GM18499 (cell line): Measurements from ENCODE around the gene RPL7L1.
"Not testable (repeated sequence)": the region's sequence is repeated elsewhere in the genome, so short reads cannot be mapped to it uniquely, and the experiment has no call there.

ENCODE experiments used
- ATAC-seq: cut with Tn5 transposase; IDR thresholded peaks from one replicate; pipeline ENCODE4 v1.9.1; 2021; ENCODE audit warnings: moderate number of reproducible peaks; ENCODE audit not compliant: insufficient read depth, unreplicated experiment

RPL7L1 gene

GRCh38 chr6:42890311-42891198 is 11.1 kb downstream of the RPL7L1 start:
- peak; percentile 59 for ATAC-seq

- no peak for ATAC-seq
Measured at GRCh38 chr6:42891199-42891722, 11.8 kb downstream of the RPL7L1 start.

GRCh38 chr6:42894041-42894828 is 14.8 kb downstream of the RPL7L1 start:
- ATAC-seq: not testable (repeated sequence)

GRCh38 chr6:42896178-42896719 is 16.8 kb downstream of the RPL7L1 start:
- no peak for ATAC-seq

- ATAC-seq: no peak
Measured at GRCh38 chr6:42898891-42899361, 19.5 kb downstream of the RPL7L1 start.

- no peak for ATAC-seq
Measured at GRCh38 chr6:42899871-42900270, 20.5 kb downstream of the RPL7L1 start.

- ATAC-seq: no peak
Measured at GRCh38 chr6:42901538-42901957, 22.1 kb downstream of the RPL7L1 start.

- not testable (repeated sequence) for ATAC-seq
Measured at GRCh38 chr6:42902429-42903263, 23.2 kb downstream of the RPL7L1 start.

- no peak for ATAC-seq
Measured at GRCh38 chr6:42904467-42904866, 25.1 kb downstream of the RPL7L1 start.

- ATAC-seq: no peak
Measured at GRCh38 chr6:42907336-42907735, 27.9 kb downstream of the RPL7L1 start.

- no peak for ATAC-seq
Measured at GRCh38 chr6:42909835-42910234, 30.4 kb downstream of the RPL7L1 start.

GRCh38 chr6:42911171-42912021 is 32.0 kb downstream of the RPL7L1 start:
- no peak for ATAC-seq

GRCh38 chr6:42914546-42914945 is 35.1 kb downstream of the RPL7L1 start:
- ATAC-seq: no peak

GRCh38 chr6:42915732-42916131 is 36.3 kb downstream of the RPL7L1 start, which contains the start of gene PTCRA:
Gene PTCRA (plus strand): TSS chr6:42916053. CDS start chr6:42916070, 17 bp downstream.
- no peak for ATAC-seq

GRCh38 chr6:42916288-42916687 is 36.9 kb downstream of the RPL7L1 start:
- ATAC-seq: no peak

GRCh38 chr6:42921801-42922200 is 42.4 kb downstream of the RPL7L1 start:
- no peak for ATAC-seq

GRCh38 chr6:42923666-42924065 is 44.2 kb downstream of the RPL7L1 start:
- no peak for ATAC-seq

GRCh38 chr6:42925248-42925857 is 45.9 kb downstream of the RPL7L1 start:
- ATAC-seq: no peak
